HL-60 (cell line): ENCODE results near the gene IQCF2.

Source experiments
- DNase-seq, 2 experiments: peaks; one replicate each; pipeline ENCODE4 v3.0.0-alpha.2; 2010 to 2020; ENCODE audit warnings: low read depth in 1 of 2, low spot score in 1 of 2
- H3K27ac ChIP-seq: fragments of 250-450 bp; sonication (Bioruptor Pico); replicated peaks from 2 replicates; pipeline ENCODE4 v1.5.1; 2020; ENCODE audit warnings: mild to moderate bottlenecking, moderate library complexity
- H3K27me3 ChIP-seq: fragments of 250-450 bp; sonication (Bioruptor Pico); 2 replicates; pipeline ENCODE4 v1.5.1; 2021; ENCODE audit warnings: mild to moderate bottlenecking, moderate library complexity; ENCODE audit not compliant: insufficient read depth, poor library complexity, severe bottlenecking
- H3K4me3 ChIP-seq: replicated peaks from 2 replicates; pipeline ENCODE4 v1.5.1; 2011; ENCODE audit warnings: mild to moderate bottlenecking, control low read depth, low read length; ENCODE audit not compliant: insufficient read depth
- CTCF ChIP-seq: IDR thresholded peaks from one replicate; pipeline ENCODE4 v1.5.1; 2011; ENCODE audit warnings: low read length, control low read depth, inconsistent platforms; ENCODE audit not compliant: insufficient read depth
- GABPA ChIP-seq: IDR thresholded peaks from 2 replicates; pipeline ENCODE4 v1.6.1; 2012; ENCODE audit warnings: low read depth
- POLR2AphosphoS5 ChIP-seq: IDR thresholded peaks from 2 replicates; pipeline ENCODE4 v1.6.1; 2012; ENCODE audit warnings: low read depth
- REST ChIP-seq: IDR thresholded peaks from 2 replicates; pipeline ENCODE4 v1.6.1; 2012; ENCODE audit warnings: low read depth; ENCODE audit not compliant: insufficient replicate concordance
- SPI1 ChIP-seq: IDR thresholded peaks from 2 replicates; pipeline ENCODE4 v1.6.1; 2012; ENCODE audit warnings: low read depth, mild to moderate bottlenecking, borderline replicate concordance

The IQCF2 gene

GRCh38 chr3:51876186-51876585 lies 14.8 kb downstream of the IQCF2 start:
- no peak for TF ChIP-seq CTCF
- no peak for TF ChIP-seq SPI1
- no peak for TF ChIP-seq REST
- TF ChIP-seq POLR2AphosphoS5, result no peak
- TF ChIP-seq GABPA, result no peak
- H3K27me3 ChIP-seq, result no peaks in the 10 kb centered on the region

GRCh38 chr3:51879937-51880336 lies 18.5 kb downstream of the IQCF2 start:
- no peaks in the 10 kb centered on the region for H3K27me3 ChIP-seq
- TF ChIP-seq REST (no peak), POLR2AphosphoS5 (no peak), GABPA (no peak), CTCF (no peak), SPI1 (no peak)
- no peak overlapping the region for H3K27ac ChIP-seq
- H3K4me3 ChIP-seq, result no peak overlapping the region
- no peak for DNase-seq

More at GRCh38 chr3:51876186-51876585, 14.8 kb downstream of the IQCF2 start:
- no peak for DNase-seq
- Histone ChIP-seq H3K27ac (no peak overlapping the region), H3K4me3 (no peak overlapping the region)

- DNase-seq, result no peak
- H3K4me3 ChIP-seq, result no peak overlapping the region
- no peaks in the 10 kb centered on the region for H3K27me3 ChIP-seq
- H3K27ac ChIP-seq, result no peak overlapping the region
- TF ChIP-seq POLR2AphosphoS5, result no peak
- no peak for TF ChIP-seq SPI1
- TF ChIP-seq CTCF, result no peak
- TF ChIP-seq REST, result no peak
- no peak for TF ChIP-seq GABPA
These were observed 25.0 kb downstream of the IQCF2 start for GRCh38 chr3:51886447-51886846.
